Astrocyte of the cerebellum (primary cell): Measurements from ENCODE around the gene SLC43A1.

ENCODE experiments used
- DNase-seq: peaks from one replicate; pipeline ENCODE4 v3.0.0-alpha.2; 2011; ENCODE audit warnings: low read depth
- H3K4me3 ChIP-seq: 2 replicates; pipeline ENCODE4 v1.5.1; 2011; ENCODE audit warnings: mild to moderate bottlenecking, low read depth, low read length, moderate library complexity
- CTCF ChIP-seq: IDR thresholded peaks from 2 replicates; pipeline ENCODE4 v1.5.1; 2012; ENCODE audit warnings: low read length, low read depth, moderate library complexity, mild to moderate bottlenecking; ENCODE audit errors: missing control alignments
- in situ Hi-C: cut with HindIII; loops from 2 replicates; pipeline ENCODE4 v1.10.0; 2017; ENCODE audit warnings: low sequenced_read_pairs

The SLC43A1 gene

GRCh38 chr11:57460758-57461749, 54.4 kb downstream of the SLC43A1 start:
- TF ChIP-seq CTCF = no peak
- peak overlapping the region; percentile 28 for H3K4me3 ChIP-seq
- DNase-seq = no peak
- in situ Hi-C loops = no loop called here

DNA sequence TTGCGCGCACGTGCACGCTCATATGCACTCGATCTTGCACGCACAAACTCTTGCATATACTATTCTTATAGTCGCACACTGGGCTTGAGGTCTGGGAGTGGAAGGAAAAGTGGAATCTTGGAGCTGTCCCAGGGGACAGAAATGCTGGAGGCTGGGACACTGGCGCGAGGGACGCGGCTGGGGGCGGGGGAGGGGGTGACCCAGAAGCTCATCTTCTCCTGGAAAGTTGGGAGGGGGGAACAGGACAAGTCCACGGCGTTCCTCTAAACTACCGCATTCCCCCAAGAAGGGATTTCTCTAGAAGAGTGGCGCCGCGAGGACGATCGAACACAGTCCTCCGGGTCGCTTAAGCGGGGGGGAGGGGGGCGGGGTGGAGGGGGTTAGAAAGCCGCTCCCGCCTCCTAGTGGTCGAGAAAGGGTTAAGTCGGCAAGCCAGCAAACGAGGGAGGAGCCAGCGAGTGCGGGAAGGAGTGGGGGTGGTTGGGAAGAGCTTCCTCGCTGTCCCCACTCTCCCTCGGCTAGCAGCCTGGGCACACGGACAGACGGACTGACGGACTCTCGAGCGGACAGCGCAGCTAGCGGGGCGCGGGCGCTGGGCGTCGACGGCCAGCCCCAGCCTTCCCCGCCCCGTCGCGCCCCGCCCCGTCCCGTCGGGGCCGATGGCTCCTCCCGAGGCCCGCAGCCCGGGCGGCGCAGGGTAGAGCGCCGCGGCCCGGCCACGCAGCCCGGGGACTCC, 55.3 kb downstream of the SLC43A1 start, which contains the start of gene RTN4RL2:
Gene RTN4RL2 (plus strand): TSS at position 507 of the 736 bp plus-strand sequence. CDS start 338 bp downstream, outside the sequence.
- DNase-seq = no peak
- in situ Hi-C loops = no loop called here
- H3K4me3 ChIP-seq = peak within 1 kb of the TSS; percentile 28
- TF ChIP-seq CTCF = no peak

DNA sequence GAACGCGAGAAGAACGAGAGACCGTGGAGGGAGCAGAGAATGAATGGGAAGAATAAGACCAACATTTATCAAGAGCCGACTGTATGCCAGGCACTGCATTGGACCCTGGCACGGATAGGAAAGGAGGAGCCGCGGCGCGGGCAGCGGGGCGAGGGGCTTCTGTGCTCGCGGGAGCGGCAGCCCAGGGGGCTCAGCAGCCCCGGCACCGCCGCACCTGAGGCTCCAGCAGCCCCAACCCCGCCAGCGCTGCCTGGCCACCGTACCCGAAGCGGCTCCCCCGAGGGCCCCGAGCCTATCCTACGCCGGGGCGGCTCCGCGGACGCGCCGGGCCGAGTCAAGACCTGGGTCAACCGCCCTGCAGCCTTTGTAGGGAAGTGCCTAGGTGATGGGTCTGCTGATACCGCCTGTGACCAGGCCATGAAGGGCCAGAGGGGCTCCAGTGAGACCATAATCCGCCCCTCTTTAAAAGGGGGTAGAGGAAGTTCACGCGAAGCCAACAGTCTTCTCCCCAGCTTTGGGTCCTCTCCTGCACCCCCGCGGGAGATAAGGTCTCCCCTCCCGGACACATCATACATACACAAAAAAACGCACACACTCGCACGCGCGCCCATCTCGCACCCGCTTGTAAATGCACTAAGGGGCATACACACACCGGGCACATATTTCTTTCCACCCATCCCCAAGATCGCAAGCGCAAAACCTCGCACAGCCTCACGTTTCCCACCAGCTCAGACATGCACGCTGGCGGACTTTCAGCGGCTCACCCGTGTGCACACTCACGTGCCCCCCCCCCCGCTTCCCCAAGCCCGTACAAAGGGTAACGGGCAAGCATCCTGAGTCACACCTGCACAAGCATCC, 56.1 kb downstream of the SLC43A1 start:
- TF ChIP-seq CTCF = no peak
- no peak overlapping the region for H3K4me3 ChIP-seq
- in situ Hi-C loops = no loop called here
- no peak for DNase-seq

DNA sequence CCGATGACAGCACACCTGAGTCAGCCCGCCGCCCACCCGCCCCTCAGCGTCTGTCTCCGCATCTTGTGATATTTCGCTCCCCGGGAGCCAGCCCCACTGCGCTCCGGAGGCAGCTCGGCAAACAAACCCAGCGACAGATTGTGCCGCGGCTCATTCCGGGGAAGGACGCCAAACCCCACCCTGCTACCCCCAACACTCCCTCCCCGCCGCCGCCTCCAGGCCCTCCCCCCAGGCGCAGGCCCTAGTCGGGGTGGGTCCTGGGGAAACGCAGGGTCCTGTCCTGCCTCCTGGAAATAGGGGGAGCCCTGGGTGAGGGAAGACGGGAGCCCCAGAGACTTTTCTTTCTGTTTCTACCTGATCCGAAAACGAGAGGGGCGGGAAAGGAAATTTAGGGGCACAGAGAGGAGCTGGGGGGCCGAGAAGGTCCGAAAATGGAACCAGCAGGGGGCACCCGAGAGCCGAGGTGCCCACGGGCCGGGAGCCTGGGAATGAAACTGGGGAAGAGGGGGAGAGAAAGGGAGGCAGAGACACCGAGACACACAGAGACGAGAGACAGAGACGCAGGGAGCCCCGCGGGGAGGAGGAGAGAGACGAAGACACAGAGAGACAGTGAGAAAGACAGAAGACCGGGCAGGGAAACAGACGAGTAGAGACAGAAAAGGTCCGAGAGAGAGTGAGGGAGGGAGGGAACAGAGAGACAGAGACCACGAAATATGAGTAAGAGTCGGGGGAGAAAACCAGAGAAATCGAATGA, 56.9 kb downstream of the SLC43A1 start:
- peak; percentile 81 for TF ChIP-seq CTCF
- no peak overlapping the region for H3K4me3 ChIP-seq
- no peak for DNase-seq
- in situ Hi-C loops = no loop called here

GRCh38 chr11:57458060-57458409, 57.5 kb downstream of the SLC43A1 start:
- no peak for TF ChIP-seq CTCF
- no peak overlapping the region for H3K4me3 ChIP-seq
- in situ Hi-C loops = no loop called here
- DNase-seq = no peak
